ENCODE data around the gene USP6. TPM values are rescaled to one million over a fixed set of nuclear protein-coding genes. Genes with fewer than 3 reads are reported as not detected.

Gene USP6
- total and polyA plus RNA-seq, 2 of the 13 experiments (the other 11 are each of a cell fraction or from before 2014, with no cell fraction given) = 0.04 TPM; not detected in 1

- TF ChIP-seq, protein P1, sequence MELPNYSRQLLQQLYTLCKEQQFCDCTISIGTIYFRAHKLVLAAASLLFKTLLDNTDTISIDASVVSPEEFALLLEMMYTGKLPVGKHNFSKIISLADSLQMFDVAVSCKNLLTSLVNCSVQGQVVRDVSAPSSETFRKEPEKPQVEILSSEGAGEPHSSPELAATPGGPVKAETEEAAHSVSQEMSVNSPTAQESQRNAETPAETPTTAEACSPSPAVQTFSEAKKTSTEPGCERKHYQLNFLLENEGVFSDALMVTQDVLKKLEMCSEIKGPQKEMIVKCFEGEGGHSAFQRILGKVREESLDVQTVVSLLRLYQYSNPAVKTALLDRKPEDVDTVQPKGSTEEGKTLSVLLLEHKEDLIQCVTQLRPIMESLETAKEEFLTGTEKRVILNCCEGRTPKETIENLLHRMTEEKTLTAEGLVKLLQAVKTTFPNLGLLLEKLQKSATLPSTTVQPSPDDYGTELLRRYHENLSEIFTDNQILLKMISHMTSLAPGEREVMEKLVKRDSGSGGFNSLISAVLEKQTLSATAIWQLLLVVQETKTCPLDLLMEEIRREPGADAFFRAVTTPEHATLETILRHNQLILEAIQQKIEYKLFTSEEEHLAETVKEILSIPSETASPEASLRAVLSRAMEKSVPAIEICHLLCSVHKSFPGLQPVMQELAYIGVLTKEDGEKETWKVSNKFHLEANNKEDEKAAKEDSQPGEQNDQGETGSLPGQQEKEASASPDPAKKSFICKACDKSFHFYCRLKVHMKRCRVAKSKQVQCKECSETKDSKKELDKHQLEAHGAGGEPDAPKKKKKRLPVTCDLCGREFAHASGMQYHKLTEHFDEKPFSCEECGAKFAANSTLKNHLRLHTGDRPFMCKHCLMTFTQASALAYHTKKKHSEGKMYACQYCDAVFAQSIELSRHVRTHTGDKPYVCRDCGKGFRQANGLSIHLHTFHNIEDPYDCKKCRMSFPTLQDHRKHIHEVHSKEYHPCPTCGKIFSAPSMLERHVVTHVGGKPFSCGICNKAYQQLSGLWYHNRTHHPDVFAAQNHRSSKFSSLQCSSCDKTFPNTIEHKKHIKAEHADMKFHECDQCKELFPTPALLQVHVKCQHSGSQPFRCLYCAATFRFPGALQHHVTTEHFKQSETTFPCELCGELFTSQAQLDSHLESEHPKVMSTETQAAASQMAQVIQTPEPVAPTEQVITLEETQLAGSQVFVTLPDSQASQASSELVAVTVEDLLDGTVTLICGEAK (IDR thresholded peaks at IDR 0.05) = no peak
- TF ChIP-seq, protein P1 (CRISPR knock-in tag; IDR thresholded peaks at IDR 0.05) = peak; percentile 93
- TF ChIP-seq, protein P2, sequence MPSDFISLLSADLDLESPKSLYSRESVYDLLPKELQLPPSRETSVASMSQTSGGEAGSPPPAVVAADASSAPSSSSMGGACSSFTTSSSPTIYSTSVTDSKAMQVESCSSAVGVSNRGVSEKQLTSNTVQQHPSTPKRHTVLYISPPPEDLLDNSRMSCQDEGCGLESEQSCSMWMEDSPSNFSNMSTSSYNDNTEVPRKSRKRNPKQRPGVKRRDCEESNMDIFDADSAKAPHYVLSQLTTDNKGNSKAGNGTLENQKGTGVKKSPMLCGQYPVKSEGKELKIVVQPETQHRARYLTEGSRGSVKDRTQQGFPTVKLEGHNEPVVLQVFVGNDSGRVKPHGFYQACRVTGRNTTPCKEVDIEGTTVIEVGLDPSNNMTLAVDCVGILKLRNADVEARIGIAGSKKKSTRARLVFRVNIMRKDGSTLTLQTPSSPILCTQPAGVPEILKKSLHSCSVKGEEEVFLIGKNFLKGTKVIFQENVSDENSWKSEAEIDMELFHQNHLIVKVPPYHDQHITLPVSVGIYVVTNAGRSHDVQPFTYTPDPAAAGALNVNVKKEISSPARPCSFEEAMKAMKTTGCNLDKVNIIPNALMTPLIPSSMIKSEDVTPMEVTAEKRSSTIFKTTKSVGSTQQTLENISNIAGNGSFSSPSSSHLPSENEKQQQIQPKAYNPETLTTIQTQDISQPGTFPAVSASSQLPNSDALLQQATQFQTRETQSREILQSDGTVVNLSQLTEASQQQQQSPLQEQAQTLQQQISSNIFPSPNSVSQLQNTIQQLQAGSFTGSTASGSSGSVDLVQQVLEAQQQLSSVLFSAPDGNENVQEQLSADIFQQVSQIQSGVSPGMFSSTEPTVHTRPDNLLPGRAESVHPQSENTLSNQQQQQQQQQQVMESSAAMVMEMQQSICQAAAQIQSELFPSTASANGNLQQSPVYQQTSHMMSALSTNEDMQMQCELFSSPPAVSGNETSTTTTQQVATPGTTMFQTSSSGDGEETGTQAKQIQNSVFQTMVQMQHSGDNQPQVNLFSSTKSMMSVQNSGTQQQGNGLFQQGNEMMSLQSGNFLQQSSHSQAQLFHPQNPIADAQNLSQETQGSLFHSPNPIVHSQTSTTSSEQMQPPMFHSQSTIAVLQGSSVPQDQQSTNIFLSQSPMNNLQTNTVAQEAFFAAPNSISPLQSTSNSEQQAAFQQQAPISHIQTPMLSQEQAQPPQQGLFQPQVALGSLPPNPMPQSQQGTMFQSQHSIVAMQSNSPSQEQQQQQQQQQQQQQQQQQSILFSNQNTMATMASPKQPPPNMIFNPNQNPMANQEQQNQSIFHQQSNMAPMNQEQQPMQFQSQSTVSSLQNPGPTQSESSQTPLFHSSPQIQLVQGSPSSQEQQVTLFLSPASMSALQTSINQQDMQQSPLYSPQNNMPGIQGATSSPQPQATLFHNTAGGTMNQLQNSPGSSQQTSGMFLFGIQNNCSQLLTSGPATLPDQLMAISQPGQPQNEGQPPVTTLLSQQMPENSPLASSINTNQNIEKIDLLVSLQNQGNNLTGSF (CRISPR knock-in tag; IDR thresholded peaks at IDR 0.05) = peak; percentile 87
- no peak for TF ChIP-seq DMTF1 (CRISPR knock-in tag; IDR thresholded peaks at IDR 0.05)
- 0 out of 2 replicates have a peak, but pooled peaks have one; percentile 60 for TF ChIP-seq FOXM1 (CRISPR knock-in tag; IDR thresholded peaks at IDR 0.05)
- 0 out of 2 replicates have a peak, but pooled peaks have one; percentile 13 for TF ChIP-seq PPARG (CRISPR knock-in tag; conservative IDR thresholded peaks at IDR 0.05)
- TF ChIP-seq MBNL3 (CRISPR knock-in tag; conservative IDR thresholded peaks at IDR 0.05) = no peak
- TF ChIP-seq ZSCAN31 (CRISPR knock-in tag; IDR thresholded peaks at IDR 0.05; ENCODE audit: low read depth) = peak; percentile 95
These were observed 4.2 kb upstream of the USP6 start, which contains the start of gene ZNF232 (continued) for GRCh38 chr17:5111402-5112204.

All from HepG2 (cell line).